ENCODE measurements around the gene ZFP36L1. TPM values are rescaled to one million over a fixed set of nuclear protein-coding genes. Genes with fewer than 3 reads are reported as not detected.

Gene ZFP36L1
- total RNA-seq, 4 donors from 2014 or later, result 170 to 564 (median 315) TPM

- peak; percentile 68 to 89 for DNase-seq
- no peak for TF ChIP-seq CTCF (IDR thresholded peaks at IDR 0.05)
- TF ChIP-seq POLR2A (IDR thresholded peaks at IDR 0.05), result no peak
- H3K36me3 ChIP-seq, result no peaks in the 10 kb centered on the region
- H3K4me3 ChIP-seq, result no peak overlapping the region
- peaks cover 4 to 12% of the 10 kb centered on the region in 2 donors for H3K4me1 ChIP-seq
- H3K27me3 ChIP-seq, result no peaks in the 10 kb centered on the region
- peak overlapping the region; percentile 77 to 81 for H3K27ac ChIP-seq
- no peaks in the 10 kb centered on the region for H3K9me3 ChIP-seq
- intact Hi-C loops (cut with DNase I; ENCODE audit: low total_unique reads), result no loop called here
Observed at GRCh38 chr14:68749487-68750475, 43.1 kb downstream of the ZFP36L1 start.

GRCh38 chr14:68748691-68749090 lies 44.2 kb downstream of the ZFP36L1 start:
- Histone ChIP-seq H3K4me1 (peaks cover 4 to 9% of the 10 kb centered on the region in 2 donors), H3K27ac (peak overlapping the region; percentile 77 to 81), H3K27me3 (no peaks in the 10 kb centered on the region), H3K4me3 (no peak overlapping the region), H3K9me3 (no peaks in the 10 kb centered on the region), H3K36me3 (no peaks in the 10 kb centered on the region)
- intact Hi-C loops (cut with DNase I; ENCODE audit: low total_unique reads), result no loop called here
- no peak for DNase-seq
- TF ChIP-seq CTCF (IDR thresholded peaks at IDR 0.05) (no peak), POLR2A (IDR thresholded peaks at IDR 0.05) (no peak)

- no peak for DNase-seq
- Histone ChIP-seq H3K4me3 (no peak overlapping the region), H3K36me3 (no peaks in the 10 kb centered on the region), H3K27ac (peak overlapping the region; percentile 77 to 81), H3K4me1 (peaks cover 4 to 8% of the 10 kb centered on the region in 2 donors), H3K27me3 (no peaks in the 10 kb centered on the region), H3K9me3 (no peaks in the 10 kb centered on the region)
- TF ChIP-seq CTCF (IDR thresholded peaks at IDR 0.05) (no peak), POLR2A (IDR thresholded peaks at IDR 0.05) (no peak)
- intact Hi-C loops (cut with DNase I; ENCODE audit: low total_unique reads), result no loop called here
Observed at GRCh38 chr14:68748260-68748659, 44.6 kb downstream of the ZFP36L1 start.

GRCh38 chr14:68747393-68747792 lies 45.5 kb downstream of the ZFP36L1 start:
- intact Hi-C loops (cut with DNase I; ENCODE audit: low total_unique reads), result no loop called here

More at GRCh38 chr14:68747393-68747792, 45.5 kb downstream of the ZFP36L1 start:
- no peaks in the 10 kb centered on the region for H3K36me3 ChIP-seq
- DNase-seq, result peak in 1 of 2 donors; percentile 20
- H3K27me3 ChIP-seq, result no peaks in the 10 kb centered on the region
- H3K27ac ChIP-seq, result peak overlapping the region; percentile 77 to 81
- H3K4me3 ChIP-seq, result no peak overlapping the region
- peaks cover 4 to 8% of the 10 kb centered on the region in 2 donors for H3K4me1 ChIP-seq
- no peaks in the 10 kb centered on the region for H3K9me3 ChIP-seq
- TF ChIP-seq POLR2A (IDR thresholded peaks at IDR 0.05) (no peak), CTCF (IDR thresholded peaks at IDR 0.05) (no peak)
